Brain microvascular endothelial cell (primary cell): ENCODE results near the gene ATF7IP2.
"Not testable (repeated sequence)": the region's sequence is repeated elsewhere in the genome, so short reads cannot be mapped to it uniquely, and the experiment has no call there.

ENCODE experiments used
- DNase-seq: peaks from one replicate; pipeline ENCODE4 v3.0.0-alpha.2; 2020
- H3K27ac ChIP-seq: fragments of 250-450 bp; sonication (Bioruptor Pico); 2 replicates; pipeline ENCODE4 v1.5.1; 2020; ENCODE audit warnings: mild to moderate bottlenecking, moderate library complexity
- H3K27me3 ChIP-seq: fragments of 250-450 bp; sonication (Bioruptor Pico); replicated peaks from 2 replicates; pipeline ENCODE4 v1.5.1; 2020; ENCODE audit warnings: mild to moderate bottlenecking
- H3K36me3 ChIP-seq: fragments of 250-450 bp; sonication (Bioruptor Pico); replicated peaks from 2 replicates; pipeline ENCODE4 v1.5.1; 2020; ENCODE audit warnings: mild to moderate bottlenecking
- H3K4me3 ChIP-seq: 2 replicates; pipeline ENCODE4 v1.5.1; 2011; ENCODE audit warnings: low read depth, mild to moderate bottlenecking, control low read depth, low read length, moderate library complexity
- CTCF ChIP-seq: IDR thresholded peaks from 2 replicates; pipeline ENCODE4 v1.5.1; 2011; ENCODE audit warnings: low read depth, mild to moderate bottlenecking, moderate library complexity, low read length, control low read depth, inconsistent platforms; ENCODE audit errors: missing control alignments
- in situ Hi-C: cut with HindIII; loops from 2 replicates; pipeline ENCODE4 v1.10.0; 2017; ENCODE audit warnings: low sequenced_read_pairs, low pct_ligation_motif_present

ATF7IP2 gene

GRCh38 chr16:10465821-10466220, 80.0 kb downstream of the ATF7IP2 start:
- no peak for DNase-seq
- H3K27ac ChIP-seq = no peak overlapping the region
- H3K36me3 ChIP-seq = no peaks in the 10 kb centered on the region
- in situ Hi-C loops = no loop called here
- TF ChIP-seq CTCF = no peak
- H3K27me3 ChIP-seq = no peaks in the 10 kb centered on the region
- no peak overlapping the region for H3K4me3 ChIP-seq

GRCh38 chr16:10466313-10466712, 80.5 kb downstream of the ATF7IP2 start:
- no peak overlapping the region for H3K4me3 ChIP-seq

GRCh38 chr16:10466861-10467260, 81.0 kb downstream of the ATF7IP2 start:
- Histone ChIP-seq H3K4me3 (no peak overlapping the region), H3K27ac (no peak overlapping the region), H3K27me3 (no peaks in the 10 kb centered on the region), H3K36me3 (no peaks in the 10 kb centered on the region)
- no peak for TF ChIP-seq CTCF
- in situ Hi-C loops = no loop called here
- no peak for DNase-seq

More at GRCh38 chr16:10466313-10466712, 80.5 kb downstream of the ATF7IP2 start:
- no peak for DNase-seq
- Histone ChIP-seq H3K27me3 (no peaks in the 10 kb centered on the region), H3K27ac (no peak overlapping the region), H3K36me3 (no peaks in the 10 kb centered on the region)
- no peak for TF ChIP-seq CTCF
- in situ Hi-C loops = no loop called here

- H3K27ac ChIP-seq, H3K36me3 ChIP-seq, in situ Hi-C loops, H3K4me3 ChIP-seq, H3K27me3 ChIP-seq, DNase-seq: not testable (repeated sequence)
These were observed 90.8 kb downstream of the ATF7IP2 start for GRCh38 chr16:10476636-10477035.

- Histone ChIP-seq H3K36me3 (peaks cover 2% of the 10 kb centered on the region), H3K27ac (no peak overlapping the region), H3K27me3 (no peaks in the 10 kb centered on the region), H3K4me3 (no peak overlapping the region)
- DNase-seq = no peak
- in situ Hi-C loops = no loop called here
- no peak for TF ChIP-seq CTCF
These were observed 94.3 kb downstream of the ATF7IP2 start for GRCh38 chr16:10480151-10480550.

GRCh38 chr16:10485159-10485558, 99.3 kb downstream of the ATF7IP2 start:
- H3K27me3 ChIP-seq = no peaks in the 10 kb centered on the region
- no peak overlapping the region for H3K27ac ChIP-seq
- H3K4me3 ChIP-seq = no peak overlapping the region
- in situ Hi-C loops = no loop called here
- no peak for TF ChIP-seq CTCF
- no peak for DNase-seq
- H3K36me3 ChIP-seq = no peaks in the 10 kb centered on the region
